Tibial artery (tissue), 4 donors: Measurements from ENCODE around the gene PSME1.

Experiments
- DNase-seq, 2 donors: peaks; one replicate each; pipeline ENCODE4 v3.0.0-alpha.2; 2019
- H3K27ac ChIP-seq, 2 donors: fragments of 200-600 bp; sonication (generic) in 1 of 2; 1 replicate in 1 of 2; 2 replicates in 1 of 2; pipeline ENCODE4 v1.5.1; 2018 to 2019; ENCODE audit warnings: mild to moderate bottlenecking in 1 of 2
- H3K27me3 ChIP-seq, 2 donors: fragments of 200-600 bp; sonication (generic) in 1 of 2; one replicate each; pipeline versions ENCODE4 v1.5.1 to v1.6.0; 2016 to 2019
- H3K36me3 ChIP-seq, 3 donors: fragments of 200-600 bp; sonication (generic) in 2 of 3; one replicate each; pipeline ENCODE4 v1.5.1; 2016 to 2019; ENCODE audit warnings: mild to moderate bottlenecking in 2 of 3
- H3K4me1 ChIP-seq, 4 donors: fragments of 200-600 bp; sonication (generic) in 2 of 4; 1 replicate in 3 of 4; 2 replicates in 1 of 4; pipeline ENCODE4 v1.5.1; 2016 to 2019
- H3K4me3 ChIP-seq, 2 donors: fragments of 200-600 bp; sonication (generic) in 1 of 2; 1 replicate in 1 of 2; 2 replicates in 1 of 2; pipeline ENCODE4 v1.5.1; 2018 to 2019; ENCODE audit warnings: mild to moderate bottlenecking in 2 of 2
- H3K9me3 ChIP-seq, 3 donors: fragments of 200-600 bp; sonication (generic) in 1 of 3; one replicate each; pipeline ENCODE4 v1.5.1; 2016 to 2019
- CTCF ChIP-seq, 2 experiments: fragments of 200-600 bp in 1 of 2; fragments of 450-650 bp in 1 of 2; IDR thresholded peaks; one replicate each; pipeline ENCODE4 v1.5.1; 2017 to 2019; ENCODE audit warnings: antibody characterized with exemption in 2 of 2, mild to moderate bottlenecking in 1 of 2, moderate library complexity in 1 of 2
- intact Hi-C: fragments of 100-400 bp; cut with DNase I; formaldehyde crosslinking; loops from one replicate; pipeline ENCODE4 v1.15.0; 2023; ENCODE audit warnings: low total_unique reads

The PSME1 gene

GRCh38 chr14:24095271-24096068, 40.5 kb upstream of the PSME1 start:
- DNase-seq: peak; percentile 71 to 80
- H3K4me3 ChIP-seq: peak overlapping the region; percentile 91 to 94
- no peaks in the 10 kb centered on the region for H3K9me3 ChIP-seq
- intact Hi-C loops: no loop called here
- no peaks in the 10 kb centered on the region for H3K27me3 ChIP-seq
- TF ChIP-seq CTCF (IDR thresholded peaks at IDR 0.05): no peak
- H3K27ac ChIP-seq: peak overlapping the region; percentile 97 to 99
- H3K36me3 ChIP-seq: peaks cover 0 to 26% (median 26%) of the 10 kb centered on the region in 3 donors
- peaks cover 0 to 23% (median 19%) of the 10 kb centered on the region in 4 donors for H3K4me1 ChIP-seq

- H3K9me3 ChIP-seq: no peaks in the 10 kb centered on the region
- H3K4me1 ChIP-seq: peaks cover 0 to 23% (median 19%) of the 10 kb centered on the region in 4 donors
- peaks cover 0 to 33% (median 32%) of the 10 kb centered on the region in 3 donors for H3K36me3 ChIP-seq
- H3K27me3 ChIP-seq: no peaks in the 10 kb centered on the region
- no peak overlapping the region for H3K27ac ChIP-seq
- TF ChIP-seq CTCF (IDR thresholded peaks at IDR 0.05): no peak
- no peak overlapping the region for H3K4me3 ChIP-seq
- intact Hi-C loops: no loop called here
- DNase-seq: no peak
Measured at GRCh38 chr14:24096545-24097181, 39.3 kb upstream of the PSME1 start.

GRCh38 chr14:24098229-24098926, 37.6 kb upstream of the PSME1 start:
- DNase-seq: no peak
- no peak overlapping the region for H3K4me3 ChIP-seq
- TF ChIP-seq CTCF (IDR thresholded peaks at IDR 0.05): no peak
- H3K27ac ChIP-seq: no peak overlapping the region
- peaks cover 0 to 18% (median 15%) of the 10 kb centered on the region in 4 donors for H3K4me1 ChIP-seq
- H3K36me3 ChIP-seq: peaks cover 0 to 41% (median 39%) of the 10 kb centered on the region in 3 donors
- intact Hi-C loops: no loop called here
- no peaks in the 10 kb centered on the region for H3K9me3 ChIP-seq
- H3K27me3 ChIP-seq: no peaks in the 10 kb centered on the region

DNA sequence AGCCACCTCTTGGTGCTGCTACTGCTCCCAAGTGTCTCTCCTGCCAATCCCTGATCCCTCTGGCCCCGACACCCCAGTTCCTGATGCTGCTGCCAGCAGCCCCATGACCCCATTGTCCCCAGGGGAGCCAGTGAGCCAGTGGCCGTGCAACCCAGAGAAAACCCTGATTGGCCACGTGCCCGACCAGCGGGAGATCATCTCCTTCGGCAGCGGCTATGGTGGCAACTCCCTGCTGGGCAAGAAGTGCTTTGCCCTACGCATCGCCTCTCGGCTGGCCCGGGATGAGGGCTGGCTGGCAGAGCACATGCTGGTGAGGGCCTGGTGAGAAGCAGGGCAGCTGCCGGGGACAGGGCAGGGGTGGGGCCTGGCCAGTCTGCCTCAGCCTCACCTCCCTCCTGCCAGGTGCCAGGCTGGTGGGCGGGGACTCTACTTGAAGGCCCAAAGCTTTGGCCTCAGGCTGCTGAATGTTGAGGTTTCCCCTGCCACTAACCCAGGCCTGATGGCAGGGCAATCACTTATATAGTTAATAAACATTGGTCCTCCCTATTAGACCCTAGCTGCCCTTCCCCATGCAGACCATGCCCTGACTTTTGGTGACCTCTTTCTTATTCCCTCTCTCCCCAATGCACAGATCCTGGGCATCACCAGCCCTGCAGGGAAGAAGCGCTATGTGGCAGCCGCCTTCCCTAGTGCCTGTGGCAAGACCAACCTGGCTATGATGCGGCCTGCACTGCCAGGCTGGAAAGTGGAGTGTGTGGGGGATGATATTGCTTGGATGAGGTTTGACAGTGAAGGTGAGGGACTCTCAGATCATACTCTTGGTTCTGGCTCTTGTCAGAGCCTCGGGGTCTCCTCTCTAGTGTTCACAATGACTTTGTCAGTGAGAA, 36.8 kb upstream of the PSME1 start:
- TF ChIP-seq CTCF (IDR thresholded peaks at IDR 0.05): no peak
- H3K4me1 ChIP-seq: peaks cover 0 to 12% (median 10%) of the 10 kb centered on the region in 4 donors
- DNase-seq: no peak
- H3K27ac ChIP-seq: no peak overlapping the region
- no peak overlapping the region for H3K4me3 ChIP-seq
- peaks cover 0 to 47% (median 46%) of the 10 kb centered on the region in 3 donors for H3K36me3 ChIP-seq
- intact Hi-C loops: no loop called here
- no peaks in the 10 kb centered on the region for H3K27me3 ChIP-seq
- no peaks in the 10 kb centered on the region for H3K9me3 ChIP-seq
